Osteocyte (in vitro differentiated cells): ENCODE data around the gene HGFAC. TPM values are rescaled to one million over a fixed set of nuclear protein-coding genes. Genes with fewer than 3 reads are reported as not detected.

ENCODE experiments used
- DNase-seq: peaks from one replicate; pipeline ENCODE4 v3.0.0; 2021; ENCODE audit warnings: mixed read lengths; ENCODE audit not compliant: unreplicated experiment; ENCODE audit errors: extremely low spot score
- H3K27ac Mint-ChIP-seq: one replicate; pipeline ENCODE4 v1.8.0; 2021; ENCODE audit warnings: mild to moderate bottlenecking, mixed read lengths; ENCODE audit not compliant: unreplicated experiment
- H3K27me3 Mint-ChIP-seq: one replicate; pipeline ENCODE4 v1.8.0; 2021; ENCODE audit warnings: mixed read lengths; ENCODE audit not compliant: unreplicated experiment
- H3K36me3 Mint-ChIP-seq: one replicate; pipeline ENCODE4 v1.8.0; 2021; ENCODE audit warnings: mixed read lengths; ENCODE audit not compliant: unreplicated experiment
- H3K4me1 Mint-ChIP-seq: one replicate; pipeline ENCODE4 v1.8.0; 2021; ENCODE audit warnings: mixed read lengths; ENCODE audit not compliant: unreplicated experiment
- H3K4me3 Mint-ChIP-seq: one replicate; pipeline ENCODE4 v1.8.0; 2021; ENCODE audit warnings: mild to moderate bottlenecking, moderate library complexity, mixed read lengths; ENCODE audit not compliant: unreplicated experiment
- H3K9me3 Mint-ChIP-seq: one replicate; pipeline ENCODE4 v1.8.0; 2021; ENCODE audit warnings: mixed read lengths; ENCODE audit not compliant: unreplicated experiment
- total RNA-seq: library from RNA; stranded (reverse); gene quantifications from 2 replicates; pipeline ENCODE4 v1.2.1, GENCODE V29; 2021
- TF ChIP-seq, protein P1 (sequence below): fragments of 200-600 bp; sonication (generic); IDR thresholded peaks from 2 replicates; pipeline ENCODE4 v1.5.0; 2021; ENCODE audit warnings: antibody characterized with exemption, mild to moderate bottlenecking, moderate library complexity

HGFAC gene
- total RNA-seq, 1 donor from 2014 or later, result 0.54 TPM

DNA sequence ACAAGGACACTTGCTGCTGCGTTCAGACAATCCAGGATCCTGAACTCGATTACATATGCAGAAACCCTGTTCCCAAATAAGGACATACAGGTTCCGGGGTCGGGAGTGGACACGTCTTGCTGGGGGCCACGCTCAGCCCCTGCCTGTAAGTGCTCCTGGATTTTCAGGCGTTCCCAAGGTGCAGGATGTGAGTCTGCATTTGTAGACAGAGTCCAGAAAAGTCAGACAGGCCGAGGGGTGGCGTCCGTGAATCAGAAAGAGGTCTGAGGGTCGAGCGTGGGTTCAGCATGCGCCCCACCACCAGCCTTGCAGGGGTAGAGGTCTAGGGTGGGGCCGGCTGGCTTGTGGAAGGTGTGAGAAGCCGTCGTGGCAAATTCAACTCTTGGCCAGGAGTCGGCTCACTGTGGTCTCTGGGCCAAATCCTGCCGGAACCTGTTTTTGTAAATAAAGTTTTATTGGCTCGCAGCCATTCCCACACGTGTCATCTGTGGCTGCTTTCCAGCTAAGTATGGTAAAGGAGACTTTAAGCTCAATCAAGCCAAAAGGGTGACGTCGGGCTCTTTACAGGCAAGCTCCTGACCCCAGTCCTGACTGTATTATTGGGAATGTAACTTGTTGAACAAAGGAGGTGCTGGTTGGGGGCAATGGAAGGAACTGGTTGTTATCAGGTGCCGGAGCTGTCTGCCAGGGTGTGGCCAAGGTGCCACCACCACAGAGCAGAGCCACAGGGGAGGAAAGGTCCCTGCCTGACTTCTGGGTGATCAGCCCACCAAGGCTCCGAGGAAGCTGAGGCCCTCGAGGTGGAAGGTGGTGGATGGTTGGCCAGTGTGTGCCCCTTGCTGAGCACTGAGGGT, 28.7 kb downstream of the HGFAC start:
- Mint-ChIP-seq H3K4me3 (no peak overlapping the region), H3K4me1 (no peaks in the 10 kb centered on the region), H3K36me3 (no peaks in the 10 kb centered on the region), H3K27me3 (peaks cover 3% of the 10 kb centered on the region), H3K9me3 (no peaks in the 10 kb centered on the region), H3K27ac (no peak overlapping the region)
- TF ChIP-seq, protein P1, sequence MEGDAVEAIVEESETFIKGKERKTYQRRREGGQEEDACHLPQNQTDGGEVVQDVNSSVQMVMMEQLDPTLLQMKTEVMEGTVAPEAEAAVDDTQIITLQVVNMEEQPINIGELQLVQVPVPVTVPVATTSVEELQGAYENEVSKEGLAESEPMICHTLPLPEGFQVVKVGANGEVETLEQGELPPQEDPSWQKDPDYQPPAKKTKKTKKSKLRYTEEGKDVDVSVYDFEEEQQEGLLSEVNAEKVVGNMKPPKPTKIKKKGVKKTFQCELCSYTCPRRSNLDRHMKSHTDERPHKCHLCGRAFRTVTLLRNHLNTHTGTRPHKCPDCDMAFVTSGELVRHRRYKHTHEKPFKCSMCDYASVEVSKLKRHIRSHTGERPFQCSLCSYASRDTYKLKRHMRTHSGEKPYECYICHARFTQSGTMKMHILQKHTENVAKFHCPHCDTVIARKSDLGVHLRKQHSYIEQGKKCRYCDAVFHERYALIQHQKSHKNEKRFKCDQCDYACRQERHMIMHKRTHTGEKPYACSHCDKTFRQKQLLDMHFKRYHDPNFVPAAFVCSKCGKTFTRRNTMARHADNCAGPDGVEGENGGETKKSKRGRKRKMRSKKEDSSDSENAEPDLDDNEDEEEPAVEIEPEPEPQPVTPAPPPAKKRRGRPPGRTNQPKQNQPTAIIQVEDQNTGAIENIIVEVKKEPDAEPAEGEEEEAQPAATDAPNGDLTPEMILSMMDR, result no peak
- DNase-seq, result no peak

DNA sequence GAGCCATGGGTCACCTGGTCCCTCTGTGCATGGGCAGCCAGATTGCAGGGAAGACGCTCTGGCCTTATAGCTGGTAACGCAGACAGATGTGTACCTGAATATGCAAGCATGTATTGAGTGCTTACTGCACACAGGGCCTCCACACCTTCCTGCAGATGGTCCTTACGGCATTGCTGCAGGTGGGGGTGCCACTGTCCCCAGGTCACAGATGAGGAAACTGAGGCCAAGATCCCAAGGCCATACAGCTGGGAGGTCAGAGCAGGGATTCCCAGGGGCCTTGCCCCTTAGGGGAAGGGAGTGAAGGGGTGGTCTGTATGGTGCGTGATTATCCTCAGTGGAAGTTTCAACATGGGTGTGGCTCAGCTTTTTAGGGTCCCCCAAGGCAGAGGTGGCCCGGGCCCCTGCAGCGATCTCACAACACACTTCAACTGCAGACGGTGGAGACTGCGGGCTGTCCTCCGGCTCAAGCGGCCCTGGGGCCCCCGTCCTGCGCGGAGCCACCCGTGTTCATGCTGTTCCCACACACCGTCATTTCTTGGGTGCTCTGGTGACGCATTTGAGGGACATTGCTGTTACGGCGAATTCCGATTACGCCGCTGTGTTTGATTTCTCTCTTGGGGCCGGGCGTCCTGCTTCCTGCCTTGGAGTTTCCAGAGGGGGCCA, 29.5 kb downstream of the HGFAC start:
- H3K36me3 Mint-ChIP-seq, result no peaks in the 10 kb centered on the region
- no peak overlapping the region for H3K4me3 Mint-ChIP-seq
- peaks cover 3% of the 10 kb centered on the region for H3K27me3 Mint-ChIP-seq
- no peak overlapping the region for H3K27ac Mint-ChIP-seq
- DNase-seq, result no peak
- H3K4me1 Mint-ChIP-seq, result no peaks in the 10 kb centered on the region
- TF ChIP-seq, protein P1, result no peak
- H3K9me3 Mint-ChIP-seq, result no peaks in the 10 kb centered on the region

DNA sequence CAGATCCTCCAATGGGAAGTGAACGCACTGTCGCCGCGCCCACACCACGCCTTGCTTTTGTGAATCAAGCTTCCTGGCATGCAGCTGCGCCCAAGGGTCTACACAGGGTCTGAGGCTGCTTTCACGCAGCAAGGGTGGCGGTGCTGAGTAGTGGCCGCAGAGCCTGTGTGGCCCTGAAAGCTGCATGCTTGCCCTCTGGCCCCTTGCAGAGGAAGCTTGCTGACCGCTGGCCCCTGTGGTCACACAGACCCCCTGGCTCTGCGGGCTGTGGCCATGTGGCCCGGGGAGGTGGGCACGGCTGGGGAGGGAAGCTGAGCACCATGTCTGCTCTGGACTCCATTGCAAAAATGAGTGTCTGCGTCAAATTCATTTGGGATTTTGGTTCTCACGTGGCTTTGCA, 30.1 kb downstream of the HGFAC start:
- peaks cover 3% of the 10 kb centered on the region for H3K27me3 Mint-ChIP-seq
- no peaks in the 10 kb centered on the region for H3K4me1 Mint-ChIP-seq
- H3K4me3 Mint-ChIP-seq, result no peak overlapping the region
- no peaks in the 10 kb centered on the region for H3K36me3 Mint-ChIP-seq
- H3K27ac Mint-ChIP-seq, result no peak overlapping the region
- no peak for DNase-seq
- H3K9me3 Mint-ChIP-seq, result no peaks in the 10 kb centered on the region
- TF ChIP-seq, protein P1, result no peak

DNA sequence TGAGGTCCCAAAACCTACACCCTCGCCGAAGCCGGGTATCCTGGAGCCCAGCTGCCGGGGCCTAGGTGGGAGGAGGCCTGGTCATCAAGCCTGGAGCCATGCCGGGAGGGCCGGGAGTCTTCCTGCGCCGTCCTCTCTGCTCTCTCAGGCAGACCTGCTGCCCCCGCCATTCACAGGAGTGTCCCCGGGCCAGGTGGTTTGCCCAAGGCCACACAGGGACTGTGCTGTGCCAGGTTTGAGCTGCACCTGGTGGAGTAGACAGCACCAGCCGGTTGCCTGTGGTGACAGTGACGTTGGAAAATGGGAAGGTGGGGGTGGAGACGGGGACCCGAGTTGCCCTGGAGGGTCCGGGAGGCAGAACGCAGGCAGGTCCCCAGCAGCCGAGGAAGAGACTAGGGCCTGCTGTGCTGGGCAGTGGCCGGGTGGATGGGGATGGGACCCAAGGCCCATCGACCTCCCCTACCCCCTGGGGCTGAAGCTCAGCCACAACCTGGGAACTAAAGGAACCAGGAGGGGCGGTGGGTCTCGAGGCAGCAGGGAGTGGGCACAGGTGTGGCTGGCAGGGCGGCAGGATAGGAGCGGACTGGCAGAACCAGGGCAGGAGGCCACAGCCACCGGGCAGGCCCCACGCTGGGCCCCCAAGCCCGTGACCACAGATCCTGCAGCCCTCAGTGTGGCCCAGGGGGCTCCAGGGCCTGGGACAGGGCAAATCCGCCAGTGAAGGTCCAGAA, 30.8 kb downstream of the HGFAC start:
- TF ChIP-seq, protein P1, result no peak
- no peaks in the 10 kb centered on the region for H3K9me3 Mint-ChIP-seq
- H3K27me3 Mint-ChIP-seq, result peaks cover 3% of the 10 kb centered on the region
- H3K27ac Mint-ChIP-seq, result no peak overlapping the region
- no peaks in the 10 kb centered on the region for H3K4me1 Mint-ChIP-seq
- H3K4me3 Mint-ChIP-seq, result no peak overlapping the region
- H3K36me3 Mint-ChIP-seq, result no peaks in the 10 kb centered on the region
- DNase-seq, result no peak
